ENCODE data around the gene SH3GL1.
A peak's percentile ranks its signal among the peaks of the same experiment; 100 is the strongest.

SH3GL1 gene

GRCh38 chr19:4431808-4432674, 31.7 kb upstream of the SH3GL1 start:
- DNase-seq (ENCODE audit: low spot score) = no peak

GRCh38 chr19:4431296-4431695, 30.9 kb upstream of the SH3GL1 start:
- no peak for DNase-seq (ENCODE audit: low spot score)

DNA sequence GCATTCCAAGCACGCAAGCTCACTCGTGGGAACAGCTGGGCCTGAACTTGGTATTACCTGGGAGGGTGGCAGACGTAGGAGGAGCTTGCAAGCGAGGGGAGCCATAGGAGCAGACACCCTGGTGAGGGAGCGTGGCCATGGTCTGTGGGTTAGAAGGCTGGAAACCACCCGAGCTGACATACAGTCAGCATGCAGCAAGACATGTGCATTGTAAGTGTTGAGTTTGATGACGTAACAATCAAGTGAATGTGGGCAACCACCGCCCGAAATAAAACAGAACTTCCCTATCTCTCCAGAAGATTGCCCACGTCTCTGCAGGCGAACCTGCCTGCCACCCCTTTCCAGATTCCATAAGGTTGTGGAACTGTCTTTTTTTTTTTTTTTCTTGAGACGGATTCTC, 30.4 kb upstream of the SH3GL1 start:
- no peak for DNase-seq (ENCODE audit: low spot score)

DNA sequence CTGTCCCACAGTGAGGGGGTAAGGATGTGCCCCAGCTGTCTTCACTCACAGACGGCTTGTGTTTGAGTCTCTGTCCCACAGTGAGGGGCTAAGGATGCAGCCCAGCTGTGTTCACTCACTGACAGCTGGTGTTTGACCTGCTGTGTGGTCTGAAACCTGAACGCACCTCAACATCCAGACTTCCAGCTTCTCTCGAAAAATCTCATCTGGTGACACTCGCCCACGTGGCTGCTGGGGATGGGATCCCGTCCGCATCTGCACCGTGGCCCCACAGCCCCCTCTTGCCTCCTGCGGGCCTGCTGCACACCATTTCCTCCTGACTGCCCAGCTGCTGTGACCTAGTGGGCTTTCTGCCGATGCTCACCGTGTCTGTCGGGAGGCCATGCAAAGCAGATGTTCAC, 29.4 kb upstream of the SH3GL1 start:
- DNase-seq (ENCODE audit: low spot score) = no peak

GRCh38 chr19:4429256-4429655, 28.9 kb upstream of the SH3GL1 start:
- no peak for DNase-seq (ENCODE audit: low spot score)

DNA sequence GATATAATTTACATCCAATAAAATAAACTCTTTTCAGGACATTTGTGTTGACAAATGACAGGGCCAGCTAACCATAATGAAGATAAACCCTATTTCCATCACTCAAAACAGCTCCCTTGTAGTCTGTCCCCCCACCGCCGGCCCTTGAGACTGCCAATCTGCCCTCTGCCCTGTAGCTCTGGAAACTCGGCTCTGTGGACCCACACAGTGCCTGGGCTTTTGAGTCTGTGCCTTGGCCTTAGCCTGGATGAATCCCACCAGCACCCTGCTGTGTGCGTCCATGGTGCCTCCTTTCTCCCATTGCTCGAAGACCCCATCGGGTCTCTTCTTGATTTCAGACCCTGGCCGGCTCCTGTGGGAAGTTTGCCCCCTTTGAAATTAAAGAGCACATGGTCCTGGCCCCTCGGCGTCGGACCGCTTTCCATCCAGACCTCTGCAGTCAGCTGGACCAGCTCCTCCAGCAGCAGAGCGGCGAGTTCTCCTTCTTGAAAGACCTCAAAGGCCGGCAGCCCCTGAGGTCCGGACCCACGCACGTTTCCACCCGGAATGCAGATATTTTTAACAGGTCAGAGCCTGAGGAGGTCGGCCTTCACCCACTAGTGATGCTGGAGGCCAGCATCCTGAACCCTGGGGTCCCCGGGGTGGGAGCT, 28.1 kb upstream of the SH3GL1 start:
- DNase-seq (ENCODE audit: low spot score) = no peak

DNA sequence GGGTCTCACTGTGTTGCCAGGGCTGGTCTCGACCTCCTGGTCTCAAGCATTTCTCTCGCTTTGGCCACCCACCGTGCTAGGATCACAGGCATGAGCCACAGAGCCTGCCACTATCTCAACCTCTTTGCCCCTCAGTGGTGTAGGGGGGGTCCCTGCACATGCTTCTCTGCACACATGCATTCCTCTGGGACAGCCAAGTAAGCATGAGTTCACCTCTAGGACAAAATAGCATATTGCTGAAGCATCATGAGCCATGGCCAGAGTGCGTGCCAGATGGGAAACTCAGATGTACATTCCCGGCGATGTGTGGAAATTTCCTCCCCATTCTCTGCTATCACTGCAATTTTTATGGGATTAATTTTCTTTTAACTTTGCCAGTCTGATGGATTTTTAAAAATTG, 25.2 kb upstream of the SH3GL1 start:
- no peak for DNase-seq (ENCODE audit: low spot score)

GRCh38 chr19:4423416-4424126, 23.2 kb upstream of the SH3GL1 start:
- DNase-seq (ENCODE audit: low spot score) = no peak

GRCh38 chr19:4416268-4416667, 15.9 kb upstream of the SH3GL1 start:
- DNase-seq (ENCODE audit: low spot score) = no peak

DNA sequence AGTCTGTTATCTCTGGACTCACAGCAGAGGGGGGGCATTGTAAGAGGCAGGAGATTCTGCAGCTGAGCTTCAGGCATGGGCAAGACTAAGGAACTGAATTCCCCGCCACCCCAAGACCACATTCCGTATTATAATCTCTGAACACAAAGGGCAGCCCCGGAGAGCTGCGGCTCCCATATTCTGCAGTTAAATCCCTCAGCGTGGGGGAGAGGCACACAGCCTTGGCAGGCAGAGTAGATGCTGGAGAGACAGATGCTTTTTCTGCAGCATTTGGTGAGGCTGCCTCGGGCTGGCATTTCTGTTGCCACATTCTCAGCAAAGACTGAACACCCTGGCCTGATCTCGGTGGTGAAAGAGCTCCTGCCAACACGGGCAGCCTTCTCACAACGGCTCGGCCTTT, 15.0 kb upstream of the SH3GL1 start:
- no peak for DNase-seq (ENCODE audit: low spot score)

DNA sequence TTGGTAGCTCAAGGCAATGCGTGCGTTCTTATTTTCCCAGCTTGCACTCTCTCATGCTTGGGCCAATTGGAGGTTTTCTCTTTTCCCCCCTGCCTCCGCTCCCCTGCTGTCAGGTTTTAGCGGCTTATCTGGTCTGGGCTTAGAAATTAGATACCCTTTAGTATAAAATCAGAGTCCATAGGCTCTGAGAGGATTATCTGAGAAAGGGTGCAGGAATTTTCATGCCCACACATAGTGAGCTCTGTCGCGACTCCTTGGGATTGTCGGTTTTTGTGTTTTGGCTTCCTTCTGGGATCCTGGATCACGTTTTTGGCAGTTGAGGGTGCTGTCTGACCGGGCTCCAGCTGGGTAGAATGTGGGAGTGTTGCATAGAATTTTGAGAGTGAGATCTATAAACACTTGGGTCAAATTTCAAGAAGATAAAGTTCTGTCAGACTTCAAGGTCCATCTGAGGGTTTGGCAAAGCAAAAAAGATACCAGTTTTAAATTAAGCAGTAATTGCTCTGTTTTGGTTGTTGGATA, 14.5 kb upstream of the SH3GL1 start:
- DNase-seq (ENCODE audit: low spot score) = no peak

- DNase-seq (ENCODE audit: low spot score) = no peak
Observed at GRCh38 chr19:4414144-4414799, 13.9 kb upstream of the SH3GL1 start.

GRCh38 chr19:4413588-4413987, 13.2 kb upstream of the SH3GL1 start:
- no peak for DNase-seq (ENCODE audit: low spot score)

DNA sequence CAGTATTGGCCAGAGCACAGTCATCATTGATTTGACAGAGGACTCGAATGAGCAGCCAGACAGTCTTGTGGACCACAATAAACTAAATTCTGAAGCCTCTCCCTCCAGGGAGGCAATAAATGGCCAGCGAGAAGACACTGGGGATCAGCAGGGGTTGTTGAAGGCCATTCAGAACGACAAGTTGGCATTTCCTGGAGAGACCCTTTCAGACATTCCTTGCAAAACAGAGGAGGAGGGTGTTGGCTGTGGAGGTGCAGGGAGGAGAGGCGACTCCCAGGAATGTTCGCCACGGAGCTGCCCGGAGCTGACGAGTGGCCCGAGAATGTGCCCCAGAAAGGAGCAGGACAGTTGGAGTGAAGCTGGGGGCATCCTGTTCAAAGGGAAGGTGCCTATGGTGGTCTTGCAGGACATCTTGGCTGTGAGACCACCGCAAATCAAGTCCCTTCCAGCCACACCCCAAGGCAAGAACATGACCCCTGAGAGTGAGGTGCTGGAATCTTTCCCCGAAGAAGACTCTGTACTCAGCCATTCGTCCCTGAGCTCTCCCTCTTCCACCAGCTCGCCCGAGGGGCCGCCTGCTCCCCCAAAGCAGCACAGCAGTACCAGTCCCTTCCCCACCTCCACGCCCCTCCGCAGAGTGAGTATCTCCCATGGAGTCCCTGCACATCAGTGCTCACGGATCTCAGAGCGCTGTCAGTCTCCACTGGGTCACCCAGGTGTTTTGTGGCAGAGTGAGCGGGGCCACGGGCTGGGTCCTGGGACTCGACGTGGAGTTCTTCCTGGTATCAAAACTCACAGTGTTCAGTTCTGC, 9.0 kb upstream of the SH3GL1 start:
- no peak for DNase-seq (ENCODE audit: low spot score)

- no peak for DNase-seq (ENCODE audit: low spot score)
Observed at GRCh38 chr19:4406626-4407025, 6.3 kb upstream of the SH3GL1 start.

- no peak for DNase-seq (ENCODE audit: low spot score)
Observed at GRCh38 chr19:4405977-4406376, 5.6 kb upstream of the SH3GL1 start.

DNA sequence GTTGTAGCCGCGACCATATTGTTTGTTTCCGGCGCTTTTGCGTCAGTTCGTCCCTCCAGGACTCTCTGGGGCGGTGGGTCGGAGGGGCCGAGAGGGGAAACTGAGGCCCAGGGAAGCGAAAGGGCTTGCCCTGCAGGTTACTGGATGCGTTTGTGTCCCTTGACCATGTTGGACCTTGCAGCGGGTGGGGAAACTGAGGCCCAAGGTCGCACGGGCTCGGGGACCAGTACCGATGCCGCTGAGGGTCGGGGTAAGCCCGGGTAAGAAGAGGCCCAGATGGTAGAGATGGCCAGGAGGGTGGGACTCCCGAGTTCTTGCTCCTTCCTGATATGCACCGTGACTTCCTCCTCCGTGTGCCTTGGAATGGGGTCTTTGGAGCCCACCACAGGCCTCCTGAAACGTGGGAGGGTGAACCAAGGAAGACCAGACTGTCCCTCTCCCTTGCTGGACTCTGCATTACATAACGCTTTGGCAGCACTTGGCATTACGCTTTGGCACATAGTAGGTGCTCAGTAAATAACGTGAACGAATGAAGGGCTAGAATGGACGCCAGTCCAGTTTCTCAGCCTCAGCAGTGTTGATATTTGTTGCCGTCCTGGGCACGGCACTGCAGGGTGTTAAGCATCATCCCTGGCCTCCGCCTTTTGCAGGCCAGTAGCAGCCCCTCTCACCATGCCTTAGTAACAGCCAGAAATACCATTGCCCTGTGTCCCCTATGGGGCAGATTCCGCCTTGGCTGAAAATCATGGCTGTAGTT, 2.8 kb upstream of the SH3GL1 start:
- peak; percentile 47 for DNase-seq (ENCODE audit: low spot score)

- peak; percentile 100 for DNase-seq (ENCODE audit: low spot score)
Observed at GRCh38 chr19:4402171-4403004, 2.0 kb upstream of the SH3GL1 start, which contains the start of gene CHAF1A. CHAF1A (plus strand) TSS chr19:4402640; CDS start chr19:4402763, 123 bp downstream.

- DNase-seq (ENCODE audit: low spot score) = no peak
Observed at GRCh38 chr19:4401769-4402170, 1.4 kb upstream of the SH3GL1 start.

DNA sequence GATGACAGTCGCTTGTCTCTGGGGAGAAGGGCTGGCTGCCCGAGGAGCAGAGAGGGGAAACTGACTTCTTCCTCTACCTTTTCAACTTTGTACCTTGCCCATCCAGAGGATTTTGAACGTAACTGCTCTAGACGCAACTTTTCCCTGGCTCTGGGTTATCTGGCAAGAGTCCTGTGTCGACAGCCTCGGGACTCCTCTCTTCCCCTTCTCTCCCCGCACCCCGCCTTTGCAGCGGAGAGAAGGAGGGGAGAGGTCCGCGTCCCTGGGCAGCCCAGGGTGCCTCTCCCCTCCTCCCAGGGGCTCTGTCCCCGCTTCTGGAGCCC, 574 bp downstream of the SH3GL1 start:
- peak; percentile 66 for DNase-seq (ENCODE audit: low spot score)

Data from HuH-7.5 (cell line).